HG02678 (cell line): Measurements from ENCODE around the gene EXOC6.

Experiments
- ATAC-seq: cut with Tn5 transposase; IDR thresholded peaks from one replicate; pipeline ENCODE4 v1.9.1; 2021; ENCODE audit warnings: mild to moderate bottlenecking, moderate library complexity; ENCODE audit not compliant: unreplicated experiment

The EXOC6 gene

DNA sequence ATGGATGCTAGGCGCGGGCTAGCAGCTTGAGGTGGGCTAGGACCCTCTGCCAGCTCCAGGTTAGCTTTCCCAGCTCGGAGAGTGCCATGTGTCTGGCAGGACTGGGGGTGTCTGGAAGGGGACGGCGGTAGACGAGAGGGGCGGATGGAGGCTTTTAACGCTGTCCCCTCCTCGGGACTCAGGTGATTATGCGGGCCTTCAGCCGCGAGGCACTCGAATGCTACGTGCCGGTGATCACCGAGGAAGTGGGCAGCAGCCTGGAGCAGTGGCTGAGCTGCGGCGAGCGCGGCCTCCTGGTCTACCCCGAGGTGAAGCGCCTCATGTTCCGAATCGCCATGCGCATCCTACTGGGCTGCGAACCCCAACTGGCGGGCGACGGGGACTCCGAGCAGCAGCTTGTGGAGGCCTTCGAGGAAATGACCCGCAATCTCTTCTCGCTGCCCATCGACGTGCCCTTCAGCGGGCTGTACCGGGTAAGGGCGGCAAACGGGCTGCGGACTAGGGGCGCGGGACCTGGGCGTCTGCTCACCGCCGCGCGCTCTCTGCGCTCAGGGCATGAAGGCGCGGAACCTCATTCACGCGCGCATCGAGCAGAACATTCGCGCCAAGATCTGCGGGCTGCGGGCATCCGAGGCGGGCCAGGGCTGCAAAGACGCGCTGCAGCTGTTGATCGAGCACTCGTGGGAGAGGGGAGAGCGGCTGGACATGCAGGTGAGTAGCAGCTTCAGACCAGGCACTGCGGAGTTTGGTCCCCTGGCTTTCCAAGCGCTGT lies 226.5 kb downstream of the EXOC6 start:
- no peak for ATAC-seq

DNA sequence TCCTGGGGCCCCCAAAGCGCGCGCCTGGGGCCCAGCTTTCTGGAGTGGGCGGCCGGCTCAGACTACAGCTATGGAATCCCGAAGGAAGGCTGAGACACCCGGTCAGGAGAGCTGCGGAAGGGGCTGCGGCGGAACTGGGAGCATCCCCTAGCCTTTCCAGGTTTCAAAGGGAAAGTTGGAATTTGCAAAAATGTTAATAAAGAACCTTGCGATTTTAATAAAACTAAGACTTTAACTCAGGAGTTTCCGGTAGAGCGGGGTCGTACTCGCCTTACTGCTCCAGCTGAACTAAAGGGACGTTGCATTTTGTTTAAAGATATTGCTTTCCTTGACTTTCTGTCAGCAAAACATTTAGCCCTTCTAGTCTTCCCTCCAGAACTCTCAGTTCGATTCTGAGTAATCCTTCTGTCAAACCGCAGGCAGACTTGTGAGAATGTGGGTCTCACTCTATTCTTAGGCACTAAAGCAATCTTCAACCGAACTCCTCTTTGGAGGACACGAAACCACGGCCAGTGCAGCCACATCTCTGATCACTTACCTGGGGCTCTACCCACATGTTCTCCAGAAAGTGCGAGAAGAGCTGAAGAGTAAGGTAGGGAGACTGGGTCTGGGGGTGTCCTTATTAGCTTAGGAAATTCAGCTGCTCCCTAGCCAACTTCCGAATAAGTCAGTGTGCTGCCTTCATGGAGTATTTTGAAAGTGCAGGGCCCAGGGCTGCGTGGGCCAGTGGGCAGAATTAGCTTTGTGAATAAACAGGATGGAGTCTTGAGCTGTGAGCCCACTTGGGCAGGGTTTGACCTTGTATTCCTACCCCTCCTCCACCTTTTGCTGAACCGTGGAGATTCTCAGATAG lies 227.3 kb downstream of the EXOC6 start:
- no peak for ATAC-seq

DNA sequence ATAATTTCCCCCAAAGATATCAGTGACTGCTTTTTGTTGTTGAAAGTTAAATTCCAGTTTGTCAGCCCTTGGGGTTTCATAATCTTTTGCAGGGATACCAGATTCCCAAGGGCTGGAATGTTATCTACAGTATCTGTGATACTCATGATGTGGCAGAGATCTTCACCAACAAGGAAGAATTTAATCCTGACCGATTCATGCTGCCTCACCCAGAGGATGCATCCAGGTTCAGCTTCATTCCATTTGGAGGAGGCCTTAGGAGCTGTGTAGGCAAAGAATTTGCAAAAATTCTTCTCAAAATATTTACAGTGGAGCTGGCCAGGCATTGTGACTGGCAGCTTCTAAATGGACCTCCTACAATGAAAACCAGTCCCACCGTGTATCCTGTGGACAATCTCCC lies 228.6 kb downstream of the EXOC6 start:
- no peak for ATAC-seq

- ATAC-seq = no peak
These were observed 229.6 kb downstream of the EXOC6 start for GRCh38 chr10:93077860-93078337.

- ATAC-seq = no peak
These were observed 231.5 kb downstream of the EXOC6 start for GRCh38 chr10:93079663-93080349.

DNA sequence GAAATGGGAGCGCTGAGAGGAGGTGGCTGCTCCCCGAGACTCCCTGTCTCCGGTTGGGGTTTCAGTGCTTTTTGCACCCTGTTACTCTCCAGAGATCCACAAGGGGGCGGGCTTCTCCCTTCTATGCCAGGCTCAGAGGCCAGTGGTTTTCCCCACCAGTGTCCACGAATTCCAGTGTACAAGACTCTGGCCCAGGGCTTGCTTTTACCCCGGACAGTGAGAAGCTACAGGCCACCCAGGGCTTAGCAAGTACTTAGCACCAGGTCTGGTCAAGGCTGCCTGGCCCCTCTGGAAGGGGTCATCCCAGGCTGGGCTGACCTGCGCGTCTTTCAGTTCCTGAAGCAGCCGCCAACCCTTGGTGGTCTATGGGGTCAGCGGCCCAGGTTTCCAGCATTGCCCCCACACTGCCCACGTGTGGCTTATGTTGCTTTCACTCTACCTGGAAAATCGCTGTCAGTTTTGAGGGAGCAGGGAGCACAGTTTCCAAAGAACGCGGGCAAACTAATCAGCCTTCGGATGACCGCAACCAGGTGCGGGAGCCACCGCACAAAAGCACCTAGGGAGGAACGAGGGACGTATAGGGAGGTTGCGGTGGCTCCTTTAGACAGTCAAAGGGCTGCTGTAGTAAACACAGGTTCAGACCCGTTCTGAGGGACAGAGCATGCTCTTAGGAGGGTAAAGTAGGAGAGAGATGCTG lies 232.2 kb downstream of the EXOC6 start:
- peak; percentile 60 for ATAC-seq

GRCh38 chr10:93081318-93081717 lies 233.0 kb downstream of the EXOC6 start:
- ATAC-seq = no peak

GRCh38 chr10:93081834-93082233 lies 233.5 kb downstream of the EXOC6 start:
- ATAC-seq = no peak

GRCh38 chr10:93083743-93084539 lies 235.6 kb downstream of the EXOC6 start:
- ATAC-seq = no peak

- ATAC-seq = no peak
These were observed 237.0 kb downstream of the EXOC6 start for GRCh38 chr10:93085272-93085859.

- no peak for ATAC-seq
These were observed 238.0 kb downstream of the EXOC6 start for GRCh38 chr10:93086289-93086688.

DNA sequence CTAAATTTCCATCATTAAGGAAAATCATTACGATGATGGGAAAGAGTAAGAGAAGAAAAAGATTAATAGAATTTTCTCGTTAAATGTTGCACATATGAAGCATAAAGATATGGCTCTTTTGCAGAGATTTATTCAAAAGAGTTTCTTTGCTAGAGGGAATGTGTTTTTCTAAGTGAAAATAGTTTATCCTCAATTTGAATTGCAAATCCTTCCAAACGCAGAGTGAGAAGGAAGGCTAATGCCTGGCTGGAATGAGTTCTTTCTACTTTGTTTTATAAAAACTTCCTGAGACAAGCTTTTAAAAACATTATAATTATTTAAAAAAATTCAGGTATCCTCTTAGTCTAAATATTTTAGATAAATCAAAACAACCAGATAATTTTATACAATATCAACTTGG lies 239.5 kb downstream of the EXOC6 start:
- no peak for ATAC-seq

DNA sequence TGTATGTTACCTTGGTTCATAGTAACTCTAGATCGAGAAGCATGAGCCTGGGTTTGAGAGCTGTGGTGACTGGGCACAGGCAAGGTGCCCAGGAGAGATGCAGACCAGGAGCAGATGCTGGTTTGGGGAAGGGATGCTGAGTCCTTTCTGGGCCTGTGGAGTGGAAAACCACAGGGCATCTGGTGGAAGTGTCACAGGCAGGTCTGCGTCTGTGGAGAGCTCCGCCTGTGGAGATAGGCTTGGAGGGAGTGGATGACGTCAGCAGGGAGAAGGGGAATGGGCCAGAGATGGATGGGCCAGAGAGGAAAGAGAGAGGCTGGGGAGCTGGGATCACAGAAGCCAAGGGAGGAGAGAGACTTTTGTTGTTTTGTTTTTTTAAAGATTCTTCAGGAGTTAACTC lies 240.1 kb downstream of the EXOC6 start:
- no peak for ATAC-seq

DNA sequence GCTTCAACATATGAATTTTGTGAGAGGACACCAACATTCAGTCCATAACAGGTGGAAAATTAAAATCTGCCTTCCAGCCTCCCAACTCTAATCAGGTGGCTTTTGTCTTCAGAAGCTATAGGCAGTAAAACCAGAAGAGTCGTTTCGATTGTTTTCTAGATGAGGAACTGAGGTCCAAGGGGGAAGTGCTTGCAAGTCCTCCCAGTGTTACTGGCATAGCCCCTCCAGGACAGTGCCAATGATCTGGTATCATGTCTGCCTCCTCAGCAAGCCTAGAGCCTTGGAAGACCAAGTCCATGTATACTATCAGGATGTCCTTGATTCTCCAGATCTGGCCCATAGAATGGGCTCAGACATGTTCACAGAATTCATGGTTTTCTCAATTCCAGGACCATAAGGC lies 242.3 kb downstream of the EXOC6 start:
- no peak for ATAC-seq

GRCh38 chr10:93091960-93092359 lies 243.6 kb downstream of the EXOC6 start:
- no peak for ATAC-seq

DNA sequence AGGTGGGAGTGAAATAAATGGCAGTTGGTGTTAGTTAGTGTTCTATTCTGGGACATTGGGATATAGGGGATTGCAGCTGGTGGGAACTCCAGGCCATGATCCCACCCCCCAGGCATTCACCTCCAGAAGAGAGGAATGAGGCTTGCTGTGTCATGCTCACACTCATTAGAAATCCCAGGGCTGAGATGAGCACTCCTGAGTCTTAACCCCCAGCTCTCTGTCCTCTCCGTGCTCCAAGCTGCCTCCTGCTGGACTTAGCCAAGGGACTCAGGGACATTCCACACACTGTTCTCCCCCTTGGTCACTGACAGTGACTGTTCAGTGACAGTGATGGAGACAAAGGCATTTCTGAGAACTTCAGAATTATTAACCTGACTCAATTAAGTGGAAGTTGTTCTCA lies 246.9 kb downstream of the EXOC6 start:
- ATAC-seq = no peak

GRCh38 chr10:93096901-93097300 lies 248.6 kb downstream of the EXOC6 start:
- no peak for ATAC-seq

DNA sequence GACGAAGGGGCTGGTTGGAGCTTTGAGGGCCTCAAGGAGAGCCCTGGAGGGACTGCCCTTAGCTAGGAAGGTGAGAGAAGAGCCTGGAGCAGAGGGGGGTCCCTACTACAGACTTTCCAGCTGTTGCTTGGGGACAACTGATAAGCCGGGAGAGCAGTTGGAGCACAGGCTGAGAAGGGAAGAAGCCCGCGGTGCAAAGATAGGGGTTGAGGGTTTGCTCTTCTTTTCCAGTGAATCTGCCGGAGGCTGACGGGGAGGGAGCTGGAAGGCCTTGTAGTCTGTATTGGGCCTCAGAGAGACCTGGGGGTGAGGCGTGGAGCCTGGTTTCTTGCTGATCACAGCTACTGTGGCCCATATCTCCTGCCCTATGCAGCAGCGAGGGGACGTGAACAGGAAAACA lies 249.1 kb downstream of the EXOC6 start:
- no peak for ATAC-seq

- no peak for ATAC-seq
These were observed 250.5 kb downstream of the EXOC6 start for GRCh38 chr10:93098816-93099215.

DNA sequence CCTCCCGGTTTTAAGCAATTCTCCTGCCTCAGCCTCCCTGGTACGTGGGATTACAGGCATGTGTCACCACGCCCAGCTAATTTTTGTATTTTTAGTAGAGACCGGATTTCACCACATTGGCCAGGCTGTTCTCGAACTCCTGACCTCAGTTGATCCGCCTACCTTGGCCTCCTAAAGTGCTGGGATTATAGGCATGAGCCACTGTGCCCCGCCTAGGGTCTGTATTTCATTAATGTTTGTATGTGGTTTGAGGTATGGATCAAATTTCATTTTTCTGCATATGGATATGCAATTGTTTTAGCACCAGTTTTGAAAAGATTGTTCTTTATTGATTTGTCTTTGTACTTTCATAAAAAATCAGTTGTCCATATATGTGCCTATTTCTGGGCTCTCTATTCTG lies 251.3 kb downstream of the EXOC6 start:
- ATAC-seq = no peak
